HepG2 (cell line): Measurements from ENCODE around the gene MPZL3. TPM values are rescaled to one million over a fixed set of nuclear protein-coding genes. Genes with fewer than 3 reads are reported as not detected.

ENCODE experiments used
- CENPX ChIP-seq: sonication (generic); formaldehyde crosslinking; IDR thresholded peaks from 2 replicates; pipeline ENCODE4 v1.9.0; 2021; ENCODE audit warnings: mild to moderate bottlenecking, missing genetic modification reagents, moderate library complexity
- CHD4 ChIP-seq: fragments of 200-600 bp; sonication (generic); IDR thresholded peaks from 2 replicates; pipeline ENCODE4 v1.7.0; 2017; ENCODE audit warnings: mild to moderate bottlenecking, low read length, borderline replicate concordance
- ETV6 ChIP-seq: sonication (generic); formaldehyde crosslinking; conservative IDR thresholded peaks from 2 replicates; pipeline ENCODE4 v1.4.0; 2020; ENCODE audit warnings: missing genetic modification reagents
- HIVEP1 ChIP-seq: sonication (generic); formaldehyde crosslinking; IDR thresholded peaks from 2 replicates; pipeline ENCODE4 v1.4.0; 2020; ENCODE audit warnings: mild to moderate bottlenecking, missing genetic modification reagents
- KDM6A ChIP-seq: IDR thresholded peaks from 2 replicates; pipeline ENCODE4 v1.6.1; 2016; ENCODE audit warnings: low read depth
- MYC ChIP-seq: sonication (generic); formaldehyde crosslinking; IDR thresholded peaks from 2 replicates; pipeline ENCODE4 v1.9.0; 2021; ENCODE audit warnings: missing genetic modification reagents, borderline replicate concordance
- NCOR1 ChIP-seq: fragments of 200-600 bp; sonication (generic); IDR thresholded peaks from 2 replicates; pipeline ENCODE4 v1.7.0; 2017; ENCODE audit warnings: antibody characterized with exemption, low read length, borderline replicate concordance
- SNAPC2 ChIP-seq: sonication (generic); formaldehyde crosslinking; IDR thresholded peaks from 2 replicates; pipeline ENCODE4 v1.8.1; 2022; ENCODE audit warnings: mild to moderate bottlenecking, missing genetic modification reagents
- SP4 ChIP-seq: sonication (generic); formaldehyde crosslinking; IDR thresholded peaks from 2 replicates; pipeline ENCODE4 v1.8.1; 2023; ENCODE audit warnings: mild to moderate bottlenecking, missing genetic modification reagents
- ZBTB3 ChIP-seq: sonication (generic); formaldehyde crosslinking; IDR thresholded peaks from 2 replicates; pipeline ENCODE4 v1.4.0; 2020; ENCODE audit warnings: low read depth, mild to moderate bottlenecking, moderate library complexity, missing genetic modification reagents, borderline replicate concordance
- ZFP90 ChIP-seq: sonication (generic); formaldehyde crosslinking; IDR thresholded peaks from 2 replicates; pipeline ENCODE4 v1.8.0; 2022; ENCODE audit warnings: missing genetic modification reagents, mild to moderate bottlenecking, inconsistent platforms, borderline replicate concordance
- ZIK1 ChIP-seq: sonication (generic); formaldehyde crosslinking; IDR thresholded peaks from 2 replicates; pipeline ENCODE4 v1.5.0; 2020; ENCODE audit warnings: mild to moderate bottlenecking, low read depth, missing genetic modification reagents, borderline replicate concordance
- ZNF234 ChIP-seq: sonication (generic); formaldehyde crosslinking; conservative IDR thresholded peaks from 2 replicates; pipeline ENCODE4 v1.5.1; 2020; ENCODE audit warnings: mild to moderate bottlenecking, missing genetic modification reagents
- ZNF292 ChIP-seq: sonication (generic); formaldehyde crosslinking; IDR thresholded peaks from 2 replicates; pipeline ENCODE4 v1.8.1; 2022; ENCODE audit warnings: mild to moderate bottlenecking, low read depth, missing genetic modification reagents, borderline replicate concordance
- polyA plus RNA-seq, 8 experiments: library from polyadenylated mRNA; depleted of rRNA in 3 of 8; stranded (reverse) in 7 of 8; unstranded in 1 of 8; fragments of >200 nt; fragmentation: Illumina TruSeq in 4 of 8; extraction: Trizol in 4 of 8; gene quantifications; 2 replicates each; pipeline versions ENCODE4 v1.2.1 to v1.2.3, GENCODE V29; 2011 to 2016; ENCODE audit warnings: low read depth in 4 of 8, missing spikeins in 1 of 8, mixed read lengths in 1 of 8; ENCODE audit not compliant: insufficient read depth in 1 of 8
- total RNA-seq, 5 experiments: library from RNA; depleted of rRNA; stranded (reverse); fragments of >200 nt; fragmentation: Illumina TruSeq; extraction: Trizol; gene quantifications; 2 replicates each; pipeline ENCODE4 v1.2.3, GENCODE V29; 2016; ENCODE audit warnings: low read depth in 1 of 5
- TF ChIP-seq, protein P1 (sequence below): sonication (generic); formaldehyde crosslinking; IDR thresholded peaks from 2 replicates; pipeline ENCODE4 v1.8.1; 2022; ENCODE audit warnings: low read depth, mild to moderate bottlenecking, missing genetic modification reagents
- TF ChIP-seq, protein P2 (sequence below): IDR thresholded peaks from 2 replicates; pipeline ENCODE4 v1.6.1; 2016; ENCODE audit warnings: low read depth, missing genetic modification reagents, missing compliant biosample characterization
- TF ChIP-seq, protein P3 (sequence below): sonication (generic); formaldehyde crosslinking; IDR thresholded peaks from 2 replicates; pipeline ENCODE4 v1.8.1; 2023; ENCODE audit warnings: mild to moderate bottlenecking, missing genetic modification reagents, borderline replicate concordance
- TF ChIP-seq, protein P4 (sequence below): sonication (generic); formaldehyde crosslinking; IDR thresholded peaks from 2 replicates; pipeline ENCODE4 v1.8.0; 2022; ENCODE audit warnings: missing genetic modification reagents, low read depth, mild to moderate bottlenecking, borderline replicate concordance
- TF ChIP-seq, protein P5 (sequence below): sonication (generic); IDR thresholded peaks from 2 replicates; pipeline ENCODE4 v1.6.1; 2016; ENCODE audit warnings: low read depth, borderline replicate concordance

Gene MPZL3
- total and polyA plus RNA-seq, 2 of the 13 experiments (the other 11 are each of a cell fraction or from before 2014, with no cell fraction given): 5.3 to 9.3 TPM

DNA sequence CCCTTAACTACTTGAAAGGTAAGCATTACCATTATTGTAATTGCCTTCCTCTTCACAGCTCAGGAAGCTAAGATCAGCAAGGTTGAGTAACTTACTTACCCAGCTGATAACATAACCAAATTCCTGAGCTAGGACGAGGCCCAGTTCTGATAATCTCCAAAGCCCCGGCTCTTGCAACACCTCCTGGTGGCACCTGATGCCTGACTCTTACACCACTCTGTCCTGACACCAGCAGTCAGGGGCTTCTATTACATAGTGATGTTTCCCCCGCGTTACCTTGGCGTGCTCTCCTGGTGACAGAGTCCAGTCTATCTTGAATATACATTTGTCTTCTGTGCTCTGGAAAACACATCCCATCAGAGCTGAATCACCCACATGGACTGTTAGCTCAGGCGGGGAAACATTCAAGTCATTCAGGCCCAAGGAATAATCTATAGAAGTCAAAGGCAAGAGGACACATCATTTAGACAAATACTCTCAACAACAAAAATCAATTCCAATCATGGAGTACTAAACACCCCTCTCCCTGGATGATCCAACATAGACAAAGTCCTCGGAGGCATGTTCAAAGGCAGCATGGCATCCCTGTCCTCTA lies 39.9 kb downstream of the MPZL3 start (continued):
- TF ChIP-seq, protein P1, sequence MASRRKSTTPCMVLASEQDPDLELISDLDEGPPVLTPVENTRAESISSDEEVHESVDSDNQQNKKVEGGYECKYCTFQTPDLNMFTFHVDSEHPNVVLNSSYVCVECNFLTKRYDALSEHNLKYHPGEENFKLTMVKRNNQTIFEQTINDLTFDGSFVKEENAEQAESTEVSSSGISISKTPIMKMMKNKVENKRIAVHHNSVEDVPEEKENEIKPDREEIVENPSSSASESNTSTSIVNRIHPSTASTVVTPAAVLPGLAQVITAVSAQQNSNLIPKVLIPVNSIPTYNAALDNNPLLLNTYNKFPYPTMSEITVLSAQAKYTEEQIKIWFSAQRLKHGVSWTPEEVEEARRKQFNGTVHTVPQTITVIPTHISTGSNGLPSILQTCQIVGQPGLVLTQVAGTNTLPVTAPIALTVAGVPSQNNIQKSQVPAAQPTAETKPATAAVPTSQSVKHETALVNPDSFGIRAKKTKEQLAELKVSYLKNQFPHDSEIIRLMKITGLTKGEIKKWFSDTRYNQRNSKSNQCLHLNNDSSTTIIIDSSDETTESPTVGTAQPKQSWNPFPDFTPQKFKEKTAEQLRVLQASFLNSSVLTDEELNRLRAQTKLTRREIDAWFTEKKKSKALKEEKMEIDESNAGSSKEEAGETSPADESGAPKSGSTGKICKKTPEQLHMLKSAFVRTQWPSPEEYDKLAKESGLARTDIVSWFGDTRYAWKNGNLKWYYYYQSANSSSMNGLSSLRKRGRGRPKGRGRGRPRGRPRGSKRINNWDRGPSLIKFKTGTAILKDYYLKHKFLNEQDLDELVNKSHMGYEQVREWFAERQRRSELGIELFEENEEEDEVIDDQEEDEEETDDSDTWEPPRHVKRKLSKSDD: peak; percentile 80; the same call in 1 of the 2 replicates
- TF ChIP-seq KDM6A (CRISPR knock-in tag) (peak; percentile 74), ZFP90 (peak; percentile 43; the same call in 1 of the 2 replicates), ETV6 (CRISPR knock-in tag) (peak; percentile 50; the same call in 1 of the 2 replicates), HIVEP1 (peak; percentile 48; the same call in 1 of the 2 replicates), ZNF292 (CRISPR knock-in tag) (0 out of 2 replicates have a peak, but pooled peaks have one; percentile 44), CHD4 (no peak), NCOR1 (peak; percentile 91), ZIK1 (CRISPR knock-in tag) (no peak), ZNF234 (CRISPR knock-in tag) (no peak), CENPX (CRISPR knock-in tag) (no peak), MYC (CRISPR knock-in tag) (peak; percentile 74), ZBTB3 (CRISPR knock-in tag) (peak; percentile 72; the same call in 1 of the 2 replicates), SP4 (peak; percentile 45; the same call in 1 of the 2 replicates), SNAPC2 (CRISPR knock-in tag) (peak; percentile 91; the same call in 1 of the 2 replicates)
- TF ChIP-seq, protein P2, sequence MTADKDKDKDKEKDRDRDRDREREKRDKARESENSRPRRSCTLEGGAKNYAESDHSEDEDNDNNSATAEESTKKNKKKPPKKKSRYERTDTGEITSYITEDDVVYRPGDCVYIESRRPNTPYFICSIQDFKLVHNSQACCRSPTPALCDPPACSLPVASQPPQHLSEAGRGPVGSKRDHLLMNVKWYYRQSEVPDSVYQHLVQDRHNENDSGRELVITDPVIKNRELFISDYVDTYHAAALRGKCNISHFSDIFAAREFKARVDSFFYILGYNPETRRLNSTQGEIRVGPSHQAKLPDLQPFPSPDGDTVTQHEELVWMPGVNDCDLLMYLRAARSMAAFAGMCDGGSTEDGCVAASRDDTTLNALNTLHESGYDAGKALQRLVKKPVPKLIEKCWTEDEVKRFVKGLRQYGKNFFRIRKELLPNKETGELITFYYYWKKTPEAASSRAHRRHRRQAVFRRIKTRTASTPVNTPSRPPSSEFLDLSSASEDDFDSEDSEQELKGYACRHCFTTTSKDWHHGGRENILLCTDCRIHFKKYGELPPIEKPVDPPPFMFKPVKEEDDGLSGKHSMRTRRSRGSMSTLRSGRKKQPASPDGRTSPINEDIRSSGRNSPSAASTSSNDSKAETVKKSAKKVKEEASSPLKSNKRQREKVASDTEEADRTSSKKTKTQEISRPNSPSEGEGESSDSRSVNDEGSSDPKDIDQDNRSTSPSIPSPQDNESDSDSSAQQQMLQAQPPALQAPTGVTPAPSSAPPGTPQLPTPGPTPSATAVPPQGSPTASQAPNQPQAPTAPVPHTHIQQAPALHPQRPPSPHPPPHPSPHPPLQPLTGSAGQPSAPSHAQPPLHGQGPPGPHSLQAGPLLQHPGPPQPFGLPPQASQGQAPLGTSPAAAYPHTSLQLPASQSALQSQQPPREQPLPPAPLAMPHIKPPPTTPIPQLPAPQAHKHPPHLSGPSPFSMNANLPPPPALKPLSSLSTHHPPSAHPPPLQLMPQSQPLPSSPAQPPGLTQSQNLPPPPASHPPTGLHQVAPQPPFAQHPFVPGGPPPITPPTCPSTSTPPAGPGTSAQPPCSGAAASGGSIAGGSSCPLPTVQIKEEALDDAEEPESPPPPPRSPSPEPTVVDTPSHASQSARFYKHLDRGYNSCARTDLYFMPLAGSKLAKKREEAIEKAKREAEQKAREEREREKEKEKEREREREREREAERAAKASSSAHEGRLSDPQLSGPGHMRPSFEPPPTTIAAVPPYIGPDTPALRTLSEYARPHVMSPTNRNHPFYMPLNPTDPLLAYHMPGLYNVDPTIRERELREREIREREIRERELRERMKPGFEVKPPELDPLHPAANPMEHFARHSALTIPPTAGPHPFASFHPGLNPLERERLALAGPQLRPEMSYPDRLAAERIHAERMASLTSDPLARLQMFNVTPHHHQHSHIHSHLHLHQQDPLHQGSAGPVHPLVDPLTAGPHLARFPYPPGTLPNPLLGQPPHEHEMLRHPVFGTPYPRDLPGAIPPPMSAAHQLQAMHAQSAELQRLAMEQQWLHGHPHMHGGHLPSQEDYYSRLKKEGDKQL (CRISPR knock-in tag): peak; percentile 49; the same call in 1 of the 2 replicates
- TF ChIP-seq, protein P3, sequence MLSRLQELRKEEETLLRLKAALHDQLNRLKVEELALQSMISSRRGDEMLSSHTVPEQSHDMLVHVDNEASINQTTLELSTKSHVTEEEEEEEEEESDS (CRISPR knock-in tag): 0 out of 2 replicates have a peak, but pooled peaks have one; percentile 59
- TF ChIP-seq, protein P4, sequence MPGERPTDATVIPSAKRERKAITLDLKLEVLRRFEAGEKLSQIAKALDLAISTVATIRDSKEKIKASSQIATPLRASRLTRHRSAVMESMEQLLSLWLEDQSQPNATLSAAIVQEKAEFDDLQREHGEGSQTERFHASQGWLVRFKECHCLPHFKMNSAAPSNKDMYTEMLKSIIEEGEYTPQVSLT: no peak
- TF ChIP-seq, protein P5, sequence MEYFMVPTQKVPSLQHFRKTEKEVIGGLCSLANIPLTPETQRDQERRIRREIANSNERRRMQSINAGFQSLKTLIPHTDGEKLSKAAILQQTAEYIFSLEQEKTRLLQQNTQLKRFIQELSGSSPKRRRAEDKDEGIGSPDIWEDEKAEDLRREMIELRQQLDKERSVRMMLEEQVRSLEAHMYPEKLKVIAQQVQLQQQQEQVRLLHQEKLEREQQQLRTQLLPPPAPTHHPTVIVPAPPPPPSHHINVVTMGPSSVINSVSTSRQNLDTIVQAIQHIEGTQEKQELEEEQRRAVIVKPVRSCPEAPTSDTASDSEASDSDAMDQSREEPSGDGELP: peak; percentile 99
